Smooth muscle cell (in vitro differentiated cells): ENCODE results near the gene TGOLN2. TPM values are rescaled to one million over a fixed set of nuclear protein-coding genes. Genes with fewer than 3 reads are reported as not detected.

Experiments
- DNase-seq: peaks from one replicate; lab custom pipeline; 2025; ENCODE audit not compliant: unreplicated experiment; lab: John Stamatoyannopoulos, UW
- H2AFZ ChIP-seq: fragments of 200-600 bp; sonication (generic); 2 replicates; pipeline ENCODE4 v1.6.0; 2016; ENCODE audit warnings: antibody characterized with exemption, low read depth, mild to moderate bottlenecking
- H3F3A ChIP-seq: fragments of 200-600 bp; sonication (generic); 2 replicates; pipeline ENCODE4 v1.6.0; 2017; ENCODE audit warnings: antibody characterized with exemption, low read depth
- H3K27ac ChIP-seq: fragments of 200-600 bp; sonication (generic); 2 replicates; pipeline ENCODE4 v1.5.1; 2016; ENCODE audit warnings: low read depth, mild to moderate bottlenecking
- H3K27me3 ChIP-seq: fragments of 200-600 bp; sonication (generic); 2 replicates; pipeline ENCODE4 v1.6.1; 2016; ENCODE audit warnings: low read depth, mild to moderate bottlenecking
- H3K36me3 ChIP-seq: fragments of 200-600 bp; sonication (generic); 2 replicates; pipeline ENCODE4 v1.5.1; 2016; ENCODE audit warnings: low read depth
- H3K4me1 ChIP-seq: fragments of 200-600 bp; sonication (generic); 2 replicates; pipeline ENCODE4 v1.5.1; 2016; ENCODE audit warnings: low read depth
- H3K4me2 ChIP-seq: fragments of 200-600 bp; sonication (generic); 2 replicates; pipeline ENCODE4 v1.6.0; 2016; ENCODE audit warnings: mild to moderate bottlenecking
- H3K4me3 ChIP-seq: fragments of 200-600 bp; sonication (generic); 2 replicates; pipeline ENCODE4 v1.5.1; 2016; ENCODE audit warnings: mild to moderate bottlenecking
- H3K79me2 ChIP-seq: fragments of 200-600 bp; sonication (generic); 2 replicates; pipeline ENCODE4 v1.6.0; 2016; ENCODE audit warnings: low read depth, mild to moderate bottlenecking
- H3K9ac ChIP-seq: fragments of 200-600 bp; sonication (generic); 2 replicates; pipeline ENCODE4 v1.6.0; 2016; ENCODE audit warnings: low read depth
- H3K9me3 ChIP-seq: fragments of 200-600 bp; sonication (generic); replicated peaks from 2 replicates; pipeline ENCODE4 v1.5.1; 2016; ENCODE audit warnings: low read depth
- H4K20me1 ChIP-seq: fragments of 200-600 bp; sonication (generic); 2 replicates; pipeline ENCODE4 v1.6.0; 2016; ENCODE audit warnings: low read depth
- CTCF ChIP-seq: fragments of 200-600 bp; sonication (generic); IDR thresholded peaks from 2 replicates; pipeline ENCODE4 v1.5.1; 2017; ENCODE audit warnings: borderline replicate concordance, mild to moderate bottlenecking, antibody characterized with exemption; ENCODE audit not compliant: insufficient read depth, poor library complexity, severe bottlenecking
- WGBS: methylation state at CpG from one replicate; pipeline ENCODE4 v1.1.7; 2016; ENCODE audit warnings: low lambda C conversion rate; 5-methylcytosine and 5-hydroxymethylcytosine counted together
- polyA plus RNA-seq: library from polyadenylated mRNA; unstranded; fragments of >200 nt; fragmentation: Nextera tagmentation; extraction: Ambion mirVana; gene quantifications from 2 replicates; pipeline ENCODE4 v1.2.1, GENCODE V29; 2016
- total RNA-seq: library from RNA; depleted of rRNA; stranded (reverse); fragments of >200 nt; gene quantifications from 2 replicates; pipeline ENCODE4 v1.2.3, GENCODE V29; 2014

The TGOLN2 gene
- total and polyA plus RNA-seq, 2 experiments from 2014 or later: 34.4 to 52.0 TPM

GRCh38 chr2:85312404-85312803 is 15.4 kb downstream of the TGOLN2 start:
- no peak for TF ChIP-seq CTCF
- peaks cover 4% of the 10 kb centered on the region for H3K79me2 ChIP-seq
- peaks cover 4% of the 10 kb centered on the region for H3F3A ChIP-seq
- no peaks in the 10 kb centered on the region for H3K27me3 ChIP-seq
- no peaks in the 10 kb centered on the region for H3K4me1 ChIP-seq
- no peak overlapping the region for H3K4me3 ChIP-seq
- no peaks in the 10 kb centered on the region for H3K9me3 ChIP-seq
- H3K9ac ChIP-seq: no peak overlapping the region
- DNase-seq: no peak
- WGBS: 96% methylated on average over 7 of the region's 7 CpGs
- H3K27ac ChIP-seq: no peak overlapping the region
- H2AFZ ChIP-seq: no peak overlapping the region
- no peaks in the 10 kb centered on the region for H3K36me3 ChIP-seq
- peaks cover 4% of the 10 kb centered on the region for H4K20me1 ChIP-seq
- H3K4me2 ChIP-seq: no peak overlapping the region

- Histone ChIP-seq H4K20me1 (no peaks in the 10 kb centered on the region), H3F3A (no peaks in the 10 kb centered on the region), H3K9me3 (no peaks in the 10 kb centered on the region), H3K36me3 (no peaks in the 10 kb centered on the region), H3K27ac (no peak overlapping the region), H2AFZ (no peak overlapping the region), H3K27me3 (no peaks in the 10 kb centered on the region), H3K4me3 (no peak overlapping the region), H3K4me1 (no peaks in the 10 kb centered on the region), H3K9ac (no peak overlapping the region), H3K79me2 (no peaks in the 10 kb centered on the region), H3K4me2 (no peak overlapping the region)
- 90% methylated on average over 3 of the region's 3 CpGs for WGBS
- DNase-seq: no peak
- TF ChIP-seq CTCF: no peak
Observed at GRCh38 chr2:85310330-85310729, 17.5 kb downstream of the TGOLN2 start.

DNA sequence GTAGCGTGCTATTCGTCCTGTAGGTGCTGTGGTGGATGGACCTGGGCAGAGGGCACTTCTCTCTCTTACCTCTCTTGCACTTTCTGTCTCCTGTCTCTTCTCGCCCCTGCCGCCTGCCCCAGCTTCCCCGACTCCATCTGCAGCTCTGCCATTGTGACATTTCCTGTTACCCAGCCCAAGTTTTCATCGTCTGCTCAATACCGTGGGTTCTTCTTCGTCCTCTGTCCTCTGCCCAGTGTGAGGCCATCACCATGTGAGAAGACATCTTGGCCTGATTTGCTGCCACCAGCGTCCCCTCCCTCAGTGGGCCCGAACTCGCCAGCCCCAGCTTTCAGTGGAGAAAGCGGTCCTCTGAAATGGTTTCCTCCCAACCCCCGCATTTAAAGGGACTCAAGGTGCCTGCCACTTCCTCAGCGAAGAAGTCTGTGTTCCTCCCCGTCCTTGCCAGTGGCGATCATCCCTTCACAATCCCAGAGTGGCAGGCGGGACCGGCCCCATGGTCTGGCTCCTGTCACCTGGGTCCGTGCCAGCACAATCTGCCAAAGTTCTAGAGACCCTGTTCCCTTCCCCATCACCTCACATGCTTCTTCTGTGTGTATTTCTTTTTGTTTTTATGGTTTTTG is 18.0 kb downstream of the TGOLN2 start:
- 82% methylated on average over 19 of the region's 19 CpGs for WGBS
- no peaks in the 10 kb centered on the region for H3K27me3 ChIP-seq
- no peak for DNase-seq
- H3K27ac ChIP-seq: no peak overlapping the region
- H3K9ac ChIP-seq: no peak overlapping the region
- H3K4me1 ChIP-seq: no peaks in the 10 kb centered on the region
- no peak for TF ChIP-seq CTCF
- H3F3A ChIP-seq: no peaks in the 10 kb centered on the region
- H3K9me3 ChIP-seq: no peaks in the 10 kb centered on the region
- no peaks in the 10 kb centered on the region for H3K79me2 ChIP-seq
- no peak overlapping the region for H3K4me3 ChIP-seq
- H4K20me1 ChIP-seq: no peaks in the 10 kb centered on the region
- no peaks in the 10 kb centered on the region for H3K36me3 ChIP-seq
- no peak overlapping the region for H2AFZ ChIP-seq
- H3K4me2 ChIP-seq: no peak overlapping the region

DNA sequence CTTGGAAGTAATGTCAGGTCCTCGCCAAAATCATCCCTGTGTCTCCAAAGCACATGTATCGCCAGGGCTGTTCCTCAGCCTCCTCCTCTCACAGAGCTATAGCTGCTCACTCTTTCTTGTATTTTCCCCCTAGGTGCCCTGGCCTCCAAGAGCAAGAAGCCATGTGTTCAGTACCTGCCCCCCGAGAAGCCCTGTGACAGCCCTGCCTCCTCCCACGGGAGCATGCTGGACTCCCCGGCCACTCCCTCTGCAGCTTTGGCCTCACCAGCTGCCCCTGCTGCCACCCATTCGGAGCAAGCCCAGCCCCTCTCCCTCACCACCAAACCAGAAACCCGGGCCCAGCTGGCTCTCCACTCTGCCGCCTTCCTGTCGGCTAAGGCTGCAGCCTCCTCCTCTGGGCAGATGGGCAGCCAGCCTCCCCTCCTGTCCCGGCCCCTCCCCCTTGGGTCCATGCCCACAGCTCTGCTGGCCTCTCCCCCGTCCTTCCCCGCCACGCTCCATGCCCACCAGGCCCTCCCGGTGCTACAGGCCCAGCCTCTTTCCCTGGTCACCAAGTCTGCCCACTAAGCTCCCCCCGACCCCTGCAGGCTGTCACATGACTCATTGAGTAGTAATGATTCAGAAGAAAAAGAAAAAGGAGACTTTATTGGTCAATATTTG is 18.8 kb downstream of the TGOLN2 start:
- no peaks in the 10 kb centered on the region for H3K36me3 ChIP-seq
- no peak for DNase-seq
- H3K4me1 ChIP-seq: no peaks in the 10 kb centered on the region
- no peak for TF ChIP-seq CTCF
- 76% methylated on average over 15 of the region's 15 CpGs for WGBS
- H3K27me3 ChIP-seq: no peaks in the 10 kb centered on the region
- H3K4me2 ChIP-seq: no peak overlapping the region
- no peak overlapping the region for H3K4me3 ChIP-seq
- no peaks in the 10 kb centered on the region for H4K20me1 ChIP-seq
- no peak overlapping the region for H3K9ac ChIP-seq
- H3K79me2 ChIP-seq: no peaks in the 10 kb centered on the region
- no peaks in the 10 kb centered on the region for H3F3A ChIP-seq
- H2AFZ ChIP-seq: no peak overlapping the region
- H3K9me3 ChIP-seq: no peaks in the 10 kb centered on the region
- H3K27ac ChIP-seq: no peak overlapping the region
